GM12878 (cell line): Measurements from ENCODE around the gene EXOC3L4. TPM values are rescaled to one million over a fixed set of nuclear protein-coding genes. Genes with fewer than 3 reads are reported as not detected.

Experiments used
- ATAC-seq: fragments of 200-7000 bp; cut with Tn5 transposase; 3 replicates; pipeline ENCODE4 v1.9.1; 2020; ENCODE audit warnings: mild to moderate bottlenecking, moderate library complexity
- BruUV-seq: library from RNA; stranded (reverse); fragments of 400-500 nt; replicated peaks from 2 replicates; lab custom pipeline; 2021; lab: Mats Ljungman, UMichigan
- CTCF ChIA-PET: fragments of 300-600 bp; sonication (Branson Sonifier 250); formaldehyde crosslinking; extraction: SDS; loops from one replicate; lab custom pipeline; 2021; ENCODE audit warnings: inconsistent platforms; lab: Yijun Ruan, JAX
- POLR2A ChIA-PET: fragments of 350-600 bp; formaldehyde crosslinking; extraction: SDS; loops from one replicate; lab custom pipeline; 2021; ENCODE audit warnings: inconsistent platforms; lab: Charles Lee
- RAD21 ChIA-PET: fragments of 300-600 bp; sonication (Branson Sonifier 250); formaldehyde crosslinking; loops from one replicate; lab custom pipeline; 2023; ENCODE audit warnings: antibody characterized with exemption; ENCODE audit not compliant: unreplicated experiment; lab: Charles Lee
- SMC1A ChIA-PET: fragments of 300-600 bp; sonication (Branson Sonifier 250); formaldehyde crosslinking; loops from one replicate; lab custom pipeline; 2023; ENCODE audit not compliant: unreplicated experiment, uncharacterized antibody; lab: Charles Lee
- DNase-seq: peaks from one replicate; pipeline ENCODE4 v3.0.0-alpha.2; 2011; ENCODE audit warnings: low read depth, low spot score
- FAIRE-seq: peaks from 3 replicates; lab custom pipeline; 2011; peaks lifted over from hg19 to GRCh38; lab: Jason Lieb, UNC
- H2AFZ ChIP-seq: 2 replicates; pipeline ENCODE4 v1.6.0; 2011; ENCODE audit warnings: low read depth, low read length, control low read depth; ENCODE audit not compliant: control insufficient read depth
- H3K27ac ChIP-seq: 2 replicates; pipeline ENCODE4 v1.5.1; 2011; ENCODE audit warnings: control low read depth; ENCODE audit not compliant: control insufficient read depth, insufficient read depth
- H3K27me3 ChIP-seq, 2 experiments: replicated peaks in 1 of 2; 2 replicates each; pipeline versions ENCODE4 v1.6.0 to v1.6.1; 2011; ENCODE audit warnings: low read length in 1 of 2; ENCODE audit not compliant: control insufficient read depth in 2 of 2, insufficient read depth in 2 of 2
- H3K36me3 ChIP-seq, 2 experiments: 2 replicates each; pipeline ENCODE4 v1.5.1; 2011; ENCODE audit warnings: low read length in 1 of 2; ENCODE audit not compliant: control insufficient read depth in 2 of 2, insufficient read depth in 2 of 2
- H3K4me1 ChIP-seq: 2 replicates; pipeline ENCODE4 v1.6.1; 2011; ENCODE audit warnings: mild to moderate bottlenecking, low read length, moderate library complexity, mixed read lengths; ENCODE audit not compliant: control insufficient read depth, insufficient read depth
- H3K4me2 ChIP-seq: 2 replicates; pipeline ENCODE4 v1.6.0; 2011; ENCODE audit warnings: control low read depth; ENCODE audit not compliant: control insufficient read depth, insufficient read depth
- H3K4me3 ChIP-seq: fragments of 200-600 bp; sonication (generic); 2 replicates; pipeline ENCODE4 v1.5.1; 2016
- H3K79me2 ChIP-seq: 2 replicates; pipeline ENCODE4 v1.6.0; 2011; ENCODE audit warnings: low read length; ENCODE audit not compliant: control insufficient read depth, insufficient read depth
- H3K9ac ChIP-seq: 2 replicates; pipeline ENCODE4 v1.8.0; 2011; ENCODE audit warnings: low read length, control low read depth, mixed read lengths; ENCODE audit not compliant: control insufficient read depth, insufficient read depth
- H3K9me3 ChIP-seq: replicated peaks from 3 replicates; pipeline ENCODE4 v1.5.1; 2011; ENCODE audit warnings: mild to moderate bottlenecking, low read length; ENCODE audit not compliant: control insufficient read depth, insufficient read depth
- H4K20me1 ChIP-seq: 2 replicates; pipeline ENCODE4 v1.6.0; 2011; ENCODE audit not compliant: control insufficient read depth, insufficient read depth
- CBX5 ChIP-seq: sonication (generic); IDR thresholded peaks from 2 replicates; pipeline ENCODE4 v1.6.1; 2016; ENCODE audit warnings: low read depth, moderate library complexity, mild to moderate bottlenecking, inconsistent platforms
- EGR1 ChIP-seq, 2 experiments: IDR thresholded peaks; 1 replicate in 1 of 2; 2 replicates in 1 of 2; pipeline ENCODE4 v1.6.1; 2011 to 2012; ENCODE audit warnings: low read depth in 2 of 2, low read length in 2 of 2, borderline replicate concordance in 1 of 2, mild to moderate bottlenecking in 1 of 2, moderate library complexity in 1 of 2
- GATAD2B ChIP-seq: fragments of 450-650 bp; conservative IDR thresholded peaks from 2 replicates; pipeline ENCODE4 v1.6.1; 2017; ENCODE audit warnings: low read depth, mild to moderate bottlenecking, moderate library complexity
- IKZF1 ChIP-seq: fragments of 450-650 bp; conservative IDR thresholded peaks from 2 replicates; pipeline ENCODE4 v1.6.1; 2017; ENCODE audit warnings: antibody characterized with exemption, mild to moderate bottlenecking
- KAT2A ChIP-seq: conservative IDR thresholded peaks from 2 replicates; pipeline ENCODE4 v1.6.1; 2011; ENCODE audit warnings: low read depth, low read length; ENCODE audit not compliant: control insufficient read depth
- MEF2A ChIP-seq: IDR thresholded peaks from 2 replicates; pipeline ENCODE4 v1.6.1; 2011; ENCODE audit warnings: low read depth, mild to moderate bottlenecking, low read length, moderate library complexity; ENCODE audit not compliant: insufficient read depth
- MEF2B ChIP-seq: fragments of 450-650 bp; IDR thresholded peaks from 2 replicates; pipeline ENCODE4 v1.6.1; 2018; ENCODE audit warnings: mild to moderate bottlenecking, moderate library complexity; ENCODE audit not compliant: partially characterized antibody, poor library complexity, severe bottlenecking
- MYB ChIP-seq: fragments of 150-350 bp; IDR thresholded peaks from 2 replicates; pipeline ENCODE4 v1.6.1; 2014; ENCODE audit warnings: mild to moderate bottlenecking, low read depth, low read length, borderline replicate concordance
- NFIC ChIP-seq: IDR thresholded peaks from 2 replicates; pipeline ENCODE4 v1.6.1; 2012; ENCODE audit warnings: low read depth, mild to moderate bottlenecking, inconsistent platforms, low read length, moderate library complexity
- POLR2AphosphoS5 ChIP-seq: IDR thresholded peaks from 2 replicates; pipeline ENCODE4 v1.6.1; 2011; ENCODE audit warnings: mild to moderate bottlenecking, low read length, inconsistent platforms
- RUNX3 ChIP-seq: IDR thresholded peaks from 2 replicates; pipeline ENCODE4 v1.6.1; 2012; ENCODE audit warnings: low read length, inconsistent platforms
- SMC3 ChIP-seq: IDR thresholded peaks from 2 replicates; pipeline ENCODE4 v1.6.1; 2011; ENCODE audit warnings: low read length, improper control_type of control experiment, borderline replicate concordance
- TARDBP ChIP-seq: IDR thresholded peaks from 2 replicates; pipeline ENCODE4 v1.6.1; 2016; ENCODE audit warnings: borderline replicate concordance
- TBL1XR1 ChIP-seq: IDR thresholded peaks from 2 replicates; pipeline ENCODE4 v1.6.1; 2012; ENCODE audit warnings: low read depth, low read length, improper control_type of control experiment
- TCF3 ChIP-seq: IDR thresholded peaks from 2 replicates; pipeline ENCODE4 v1.6.1; 2012; ENCODE audit warnings: low read depth, mild to moderate bottlenecking, low read length, borderline replicate concordance; ENCODE audit not compliant: insufficient read depth
- ZBED1 ChIP-seq: IDR thresholded peaks from 2 replicates; pipeline ENCODE4 v1.6.1; 2016; ENCODE audit warnings: borderline replicate concordance
- ZNF217 ChIP-seq: fragments of 450-650 bp; IDR thresholded peaks from 2 replicates; pipeline ENCODE4 v1.6.1; 2017; ENCODE audit warnings: antibody characterized with exemption, mild to moderate bottlenecking
- WGBS: methylation state at CpG from one replicate; pipeline ENCODE4 v1.1.6; 2016; ENCODE audit warnings: low lambda C conversion rate; ENCODE audit not compliant: insufficient replicate concordance, insufficient coverage; ENCODE audit errors: missing lambda C conversion rate; 5-methylcytosine and 5-hydroxymethylcytosine counted together
- in situ Hi-C: fragments of 300-500 bp; cut with MboI; formaldehyde crosslinking; loops from 9 replicates; pipeline ENCODE4 v1.14.3; 2018; ENCODE audit warnings: mixed read lengths
- intact Hi-C: fragments of 100-400 bp; cut with micrococcal nuclease; formaldehyde crosslinking; loops from one replicate; pipeline ENCODE4 v1.14.2; 2022; ENCODE audit not compliant: unreplicated experiment
- polyA plus RNA-seq, 11 experiments: library from polyadenylated mRNA; depleted of rRNA in 4 of 11; unstranded in 6 of 11; stranded (reverse) in 5 of 11; fragments of >200 nt; fragmentation: Nextera tagmentation in 4 of 11; fragmentation: Illumina TruSeq in 1 of 11; extraction: Ambion mirVana in 4 of 11; extraction: Trizol in 1 of 11; gene quantifications; 1 replicate in 1 of 11; 2 replicates in 10 of 11; pipeline versions ENCODE4 v1.2.1 to v1.2.3, GENCODE V29; 2011 to 2016; ENCODE audit warnings: inconsistent platforms in 2 of 11, missing spikeins in 2 of 11, low read depth in 1 of 11
- total RNA-seq, 4 experiments: library from RNA; depleted of rRNA in 3 of 4; stranded (reverse); fragments of >200 nt in 3 of 4; fragmentation: Illumina TruSeq in 1 of 4; extraction: Trizol in 1 of 4; gene quantifications; 2 replicates each; pipeline versions ENCODE4 v1.2.1 to v1.2.3, GENCODE V29; 2013 to 2021
- TF ChIP-seq, protein P1 (sequence below): fragments of 450-650 bp; conservative IDR thresholded peaks from 2 replicates; pipeline ENCODE4 v1.6.1; 2017; ENCODE audit warnings: mild to moderate bottlenecking, moderate library complexity
- TF ChIP-seq, protein P2 (sequence below): IDR thresholded peaks from 2 replicates; pipeline ENCODE4 v1.6.1; 2012; ENCODE audit warnings: low read length, inconsistent platforms
- TF ChIP-seq, protein P3 (sequence below): IDR thresholded peaks from 2 replicates; pipeline ENCODE4 v1.6.1; 2012; ENCODE audit warnings: low read depth, low read length, improper control_type of control experiment

The EXOC3L4 gene
- total and polyA plus RNA-seq, 10 of the 15 experiments (the other 5 are each of a cell fraction or from before 2014, with no cell fraction given), result not detected

DNA sequence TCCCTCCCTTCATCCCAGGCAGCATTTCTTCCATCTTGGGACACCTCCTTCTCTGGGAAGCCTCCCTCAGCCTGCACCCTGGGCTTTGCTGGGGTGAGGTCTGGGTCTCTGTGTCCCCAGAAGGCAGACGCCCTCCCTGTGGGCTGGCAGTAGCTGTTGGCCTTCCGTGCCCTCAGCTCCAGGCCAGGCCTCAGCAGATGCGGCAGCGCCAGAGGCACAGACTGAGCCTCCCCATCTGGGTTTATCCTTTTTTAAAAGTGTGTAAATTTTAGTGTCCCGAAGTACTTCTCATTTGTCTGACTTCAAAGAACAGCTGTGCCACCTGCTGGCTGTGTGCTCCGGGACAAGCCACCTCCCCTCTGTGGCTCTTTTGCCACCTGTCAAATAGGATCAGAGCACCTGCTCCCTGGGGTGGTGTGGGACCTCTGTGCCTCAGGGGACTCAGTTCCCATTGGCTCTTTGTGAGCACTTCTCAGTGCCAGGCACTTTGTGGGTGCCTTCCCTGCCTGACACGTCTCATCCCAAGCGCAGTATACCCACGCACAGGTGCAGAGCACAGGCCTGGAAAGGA is 11.1 kb downstream of the EXOC3L4 start:
- H3K36me3 ChIP-seq, result no peaks in the 10 kb centered on the region
- WGBS, result 23% methylated on average over 9 of the region's 9 CpGs
- H2AFZ ChIP-seq, result no peak overlapping the region; the same call in 1 of the 2 replicates
- DNase-seq, result no peak
- H3K4me2 ChIP-seq, result no peak overlapping the region
- ChIA-PET SMC1A (interaction anchor here (0.7 to 4.6 kb wide), 26 partner anchors 10 to 411 kb away, joined by 3 to 76 read pairs (median 6); no protein-coding TSS in a partner anchor), RAD21 (interaction anchor here (0.7 to 4.6 kb wide), 29 partner anchors 9 to 412 kb away, joined by 3 to 120 read pairs (median 6); partner anchors contain the start of genes EXOC3L4 and TNFAIP2), CTCF (interaction anchor here (0.6 to 5.0 kb wide), 38 partner anchors 8 to 1110 kb away, joined by 3 to 202 read pairs (median 8); partner anchors contain the start of gene TNFAIP2), POLR2A (interaction anchor here (0.6 to 1.7 kb wide), 8 partner anchors 35 to 481 kb away, joined by 3 to 7 read pairs (median 4); no protein-coding TSS in a partner anchor)
- FAIRE-seq, result peak; percentile 47
- H3K27me3 ChIP-seq, result peaks cover 5 to 11% of the 10 kb centered on the region in 2 experiments; a peak in 2 of 4 replicates
- H3K9me3 ChIP-seq, result no peaks in the 10 kb centered on the region
- no peaks in the 10 kb centered on the region for H3K79me2 ChIP-seq
- in situ Hi-C loops (loop anchor here (5.0 kb wide), 1 partner anchor 77 kb away; no protein-coding TSS in a partner anchor), intact Hi-C loops (loop anchor here (1.0 kb wide), 3 partner anchors 35 to 187 kb away; no protein-coding TSS in a partner anchor)
- peak; percentile 48 for ATAC-seq
- no peak overlapping the region for H3K4me3 ChIP-seq
- no peak overlapping the region for H3K27ac ChIP-seq
- H3K9ac ChIP-seq, result no peak overlapping the region
- no peaks in the 10 kb centered on the region for H4K20me1 ChIP-seq
- peaks cover 42% of the 10 kb centered on the region for H3K4me1 ChIP-seq
- BruUV-seq, result no TSS peak
- TF ChIP-seq IKZF1 (0 out of 2 replicates have a peak, but pooled peaks have one; percentile 14), TBL1XR1 (no peak), TCF3 (no peak), ZBED1 (no peak), NFIC (no peak), ZNF217 (no peak), RUNX3 (no peak), GATAD2B (no peak), MEF2A (no peak), KAT2A (no peak), MEF2B (peak; percentile 66), POLR2AphosphoS5 (no peak), CBX5 (no peak), SMC3 (peak; percentile 14; the same call in 1 of the 2 replicates), TARDBP (no peak), MYB (no peak), EGR1 (IDR thresholded peaks at IDR 0.05; ENCODE audit: borderline replicate concordance in 1 of 2, low read depth in 2 of 2, low read length in 2 of 2) (no peak)
- TF ChIP-seq, protein P1, sequence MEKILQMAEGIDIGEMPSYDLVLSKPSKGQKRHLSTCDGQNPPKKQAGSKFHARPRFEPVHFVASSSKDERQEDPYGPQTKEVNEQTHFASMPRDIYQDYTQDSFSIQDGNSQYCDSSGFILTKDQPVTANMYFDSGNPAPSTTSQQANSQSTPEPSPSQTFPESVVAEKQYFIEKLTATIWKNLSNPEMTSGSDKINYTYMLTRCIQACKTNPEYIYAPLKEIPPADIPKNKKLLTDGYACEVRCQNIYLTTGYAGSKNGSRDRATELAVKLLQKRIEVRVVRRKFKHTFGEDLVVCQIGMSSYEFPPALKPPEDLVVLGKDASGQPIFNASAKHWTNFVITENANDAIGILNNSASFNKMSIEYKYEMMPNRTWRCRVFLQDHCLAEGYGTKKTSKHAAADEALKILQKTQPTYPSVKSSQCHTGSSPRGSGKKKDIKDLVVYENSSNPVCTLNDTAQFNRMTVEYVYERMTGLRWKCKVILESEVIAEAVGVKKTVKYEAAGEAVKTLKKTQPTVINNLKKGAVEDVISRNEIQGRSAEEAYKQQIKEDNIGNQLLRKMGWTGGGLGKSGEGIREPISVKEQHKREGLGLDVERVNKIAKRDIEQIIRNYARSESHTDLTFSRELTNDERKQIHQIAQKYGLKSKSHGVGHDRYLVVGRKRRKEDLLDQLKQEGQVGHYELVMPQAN, result no peak
- TF ChIP-seq, protein P2, sequence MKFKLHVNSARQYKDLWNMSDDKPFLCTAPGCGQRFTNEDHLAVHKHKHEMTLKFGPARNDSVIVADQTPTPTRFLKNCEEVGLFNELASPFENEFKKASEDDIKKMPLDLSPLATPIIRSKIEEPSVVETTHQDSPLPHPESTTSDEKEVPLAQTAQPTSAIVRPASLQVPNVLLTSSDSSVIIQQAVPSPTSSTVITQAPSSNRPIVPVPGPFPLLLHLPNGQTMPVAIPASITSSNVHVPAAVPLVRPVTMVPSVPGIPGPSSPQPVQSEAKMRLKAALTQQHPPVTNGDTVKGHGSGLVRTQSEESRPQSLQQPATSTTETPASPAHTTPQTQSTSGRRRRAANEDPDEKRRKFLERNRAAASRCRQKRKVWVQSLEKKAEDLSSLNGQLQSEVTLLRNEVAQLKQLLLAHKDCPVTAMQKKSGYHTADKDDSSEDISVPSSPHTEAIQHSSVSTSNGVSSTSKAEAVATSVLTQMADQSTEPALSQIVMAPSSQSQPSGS, result no peak
- TF ChIP-seq, protein P3, sequence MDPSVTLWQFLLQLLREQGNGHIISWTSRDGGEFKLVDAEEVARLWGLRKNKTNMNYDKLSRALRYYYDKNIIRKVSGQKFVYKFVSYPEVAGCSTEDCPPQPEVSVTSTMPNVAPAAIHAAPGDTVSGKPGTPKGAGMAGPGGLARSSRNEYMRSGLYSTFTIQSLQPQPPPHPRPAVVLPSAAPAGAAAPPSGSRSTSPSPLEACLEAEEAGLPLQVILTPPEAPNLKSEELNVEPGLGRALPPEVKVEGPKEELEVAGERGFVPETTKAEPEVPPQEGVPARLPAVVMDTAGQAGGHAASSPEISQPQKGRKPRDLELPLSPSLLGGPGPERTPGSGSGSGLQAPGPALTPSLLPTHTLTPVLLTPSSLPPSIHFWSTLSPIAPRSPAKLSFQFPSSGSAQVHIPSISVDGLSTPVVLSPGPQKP, result no peak
